Mucosa of stomach (tissue), 1 donor: Measurements from ENCODE around the gene R3HCC1L.

ENCODE experiments used
- H3K27me3 ChIP-seq: one replicate; pipeline ENCODE4 v1.7.0; 2013; ENCODE audit warnings: mild to moderate bottlenecking, low read length; ENCODE audit not compliant: control insufficient read depth, insufficient read depth
- H3K36me3 ChIP-seq: one replicate; pipeline ENCODE4 v1.7.0; 2013; ENCODE audit warnings: low read length; ENCODE audit not compliant: control insufficient read depth, insufficient read depth
- H3K4me1 ChIP-seq: one replicate; pipeline ENCODE4 v1.7.0; 2013; ENCODE audit warnings: mild to moderate bottlenecking, low read length; ENCODE audit not compliant: control insufficient read depth, insufficient read depth
- H3K4me3 ChIP-seq: one replicate; pipeline ENCODE4 v1.7.0; 2013; ENCODE audit warnings: low read length
- H3K9ac ChIP-seq: one replicate; pipeline ENCODE4 v1.7.0; 2013; ENCODE audit warnings: mild to moderate bottlenecking, low read length, moderate library complexity
- H3K9me3 ChIP-seq: one replicate; pipeline ENCODE4 v1.7.0; 2013; ENCODE audit warnings: mild to moderate bottlenecking, low read length, moderate library complexity; ENCODE audit not compliant: control insufficient read depth
- donor health status: Pancreatic carcinoma.

Gene R3HCC1L

GRCh38 chr10:98285416-98285815 is 151.0 kb downstream of the R3HCC1L start:
- H3K36me3 ChIP-seq = no peaks in the 10 kb centered on the region
- no peaks in the 10 kb centered on the region for H3K9me3 ChIP-seq
- no peaks in the 10 kb centered on the region for H3K27me3 ChIP-seq
- no peak overlapping the region for H3K4me3 ChIP-seq
- no peak overlapping the region for H3K9ac ChIP-seq
- H3K4me1 ChIP-seq = no peaks in the 10 kb centered on the region

- Histone ChIP-seq H3K9me3 (no peaks in the 10 kb centered on the region), H3K27me3 (no peaks in the 10 kb centered on the region), H3K4me3 (no peak overlapping the region), H3K9ac (no peak overlapping the region), H3K4me1 (no peaks in the 10 kb centered on the region), H3K36me3 (no peaks in the 10 kb centered on the region)
Measured at GRCh38 chr10:98286419-98286818, 152.0 kb downstream of the R3HCC1L start.

- Histone ChIP-seq H3K9ac (no peak overlapping the region), H3K9me3 (no peaks in the 10 kb centered on the region), H3K36me3 (no peaks in the 10 kb centered on the region), H3K4me1 (no peaks in the 10 kb centered on the region), H3K27me3 (no peaks in the 10 kb centered on the region), H3K4me3 (no peak overlapping the region)
Measured at GRCh38 chr10:98287321-98287720, 152.9 kb downstream of the R3HCC1L start.

- no peaks in the 10 kb centered on the region for H3K4me1 ChIP-seq
- H3K9ac ChIP-seq = no peak overlapping the region
- no peaks in the 10 kb centered on the region for H3K36me3 ChIP-seq
- H3K4me3 ChIP-seq = no peak overlapping the region
- H3K9me3 ChIP-seq = no peaks in the 10 kb centered on the region
- peaks cover 3% of the 10 kb centered on the region for H3K27me3 ChIP-seq
Measured at GRCh38 chr10:98289802-98290209, 155.3 kb downstream of the R3HCC1L start.

- H3K27me3 ChIP-seq = peaks cover 7% of the 10 kb centered on the region
- no peaks in the 10 kb centered on the region for H3K36me3 ChIP-seq
- H3K9ac ChIP-seq = no peak overlapping the region
- H3K4me1 ChIP-seq = no peaks in the 10 kb centered on the region
- H3K4me3 ChIP-seq = no peak overlapping the region
- no peaks in the 10 kb centered on the region for H3K9me3 ChIP-seq
Measured at GRCh38 chr10:98292971-98293370, 158.5 kb downstream of the R3HCC1L start.

GRCh38 chr10:98293550-98294269 is 159.3 kb downstream of the R3HCC1L start:
- H3K36me3 ChIP-seq = no peaks in the 10 kb centered on the region
- no peak overlapping the region for H3K9ac ChIP-seq
- H3K4me1 ChIP-seq = no peaks in the 10 kb centered on the region
- H3K27me3 ChIP-seq = peaks cover 7% of the 10 kb centered on the region
- H3K9me3 ChIP-seq = no peaks in the 10 kb centered on the region
- no peak overlapping the region for H3K4me3 ChIP-seq

- H3K36me3 ChIP-seq = no peaks in the 10 kb centered on the region
- H3K4me3 ChIP-seq = no peak overlapping the region
- no peaks in the 10 kb centered on the region for H3K9me3 ChIP-seq
- no peak overlapping the region for H3K9ac ChIP-seq
- H3K4me1 ChIP-seq = no peaks in the 10 kb centered on the region
- H3K27me3 ChIP-seq = peaks cover 7% of the 10 kb centered on the region
Measured at GRCh38 chr10:98294270-98294627, 159.8 kb downstream of the R3HCC1L start.
